Bronchial epithelial cell (primary cell): ENCODE results near the gene ADAMTSL5. TPM values are rescaled to one million over a fixed set of nuclear protein-coding genes. Genes with fewer than 3 reads are reported as not detected.

Experiments used
- DNase-seq: peaks from one replicate; pipeline ENCODE4 v3.0.0-alpha.2; 2010; ENCODE audit warnings: low read depth
- FAIRE-seq: peaks from 2 replicates; lab custom pipeline; 2011; peaks lifted over from hg19 to GRCh38; lab: Jason Lieb, UNC
- H3K27me3 ChIP-seq: 2 replicates; pipeline ENCODE4 v1.5.1; 2011; ENCODE audit warnings: low read length; ENCODE audit not compliant: control insufficient read depth, insufficient read depth
- H3K36me3 ChIP-seq: 2 replicates; pipeline ENCODE4 v1.5.1; 2011; ENCODE audit warnings: low read length; ENCODE audit not compliant: control insufficient read depth, insufficient read depth
- H3K4me3 ChIP-seq: 2 replicates; pipeline ENCODE4 v1.5.1; 2011; ENCODE audit warnings: mild to moderate bottlenecking, low read depth, low read length, control low read depth
- CTCF ChIP-seq: IDR thresholded peaks from 2 replicates; pipeline ENCODE4 v1.5.1; 2011; ENCODE audit warnings: mild to moderate bottlenecking, moderate library complexity, low read length, control low read depth, inconsistent platforms; ENCODE audit not compliant: insufficient read depth, severe bottlenecking
- total RNA-seq: library from RNA; depleted of rRNA; stranded (reverse); fragments of >200 nt; gene quantifications from 2 replicates; pipeline ENCODE4 v1.2.1, GENCODE V29; 2014

ADAMTSL5 gene
- total RNA-seq, 1 donor from 2014 or later: 1.8 TPM

GRCh38 chr19:1526066-1526778 is 13.4 kb upstream of the ADAMTSL5 start:
- DNase-seq: no peak
- H3K4me3 ChIP-seq: no peak overlapping the region
- H3K36me3 ChIP-seq: no peaks in the 10 kb centered on the region
- peaks cover 14% of the 10 kb centered on the region for H3K27me3 ChIP-seq
- no peak for FAIRE-seq
- no peak for TF ChIP-seq CTCF

GRCh38 chr19:1525343-1525742 is 12.5 kb upstream of the ADAMTSL5 start:
- H3K4me3 ChIP-seq: no peak overlapping the region
- DNase-seq (no peak), FAIRE-seq (no peak)
- H3K27me3 ChIP-seq: peaks cover 14% of the 10 kb centered on the region
- no peaks in the 10 kb centered on the region for H3K36me3 ChIP-seq
- no peak for TF ChIP-seq CTCF

- peaks cover 14% of the 10 kb centered on the region for H3K27me3 ChIP-seq
- no peak for TF ChIP-seq CTCF
- peak; percentile 97 for FAIRE-seq
These were observed 12.1 kb upstream of the ADAMTSL5 start for GRCh38 chr19:1524972-1525325.

GRCh38 chr19:1524287-1524971 is 11.6 kb upstream of the ADAMTSL5 start:
- no peaks in the 10 kb centered on the region for H3K36me3 ChIP-seq
- TF ChIP-seq CTCF: no peak
- no peak for DNase-seq
- peaks cover 14% of the 10 kb centered on the region for H3K27me3 ChIP-seq
- FAIRE-seq: no peak
- H3K4me3 ChIP-seq: no peak overlapping the region

More at GRCh38 chr19:1524972-1525325, 12.1 kb upstream of the ADAMTSL5 start:
- no peak for DNase-seq
- no peaks in the 10 kb centered on the region for H3K36me3 ChIP-seq
- no peak overlapping the region for H3K4me3 ChIP-seq

DNA sequence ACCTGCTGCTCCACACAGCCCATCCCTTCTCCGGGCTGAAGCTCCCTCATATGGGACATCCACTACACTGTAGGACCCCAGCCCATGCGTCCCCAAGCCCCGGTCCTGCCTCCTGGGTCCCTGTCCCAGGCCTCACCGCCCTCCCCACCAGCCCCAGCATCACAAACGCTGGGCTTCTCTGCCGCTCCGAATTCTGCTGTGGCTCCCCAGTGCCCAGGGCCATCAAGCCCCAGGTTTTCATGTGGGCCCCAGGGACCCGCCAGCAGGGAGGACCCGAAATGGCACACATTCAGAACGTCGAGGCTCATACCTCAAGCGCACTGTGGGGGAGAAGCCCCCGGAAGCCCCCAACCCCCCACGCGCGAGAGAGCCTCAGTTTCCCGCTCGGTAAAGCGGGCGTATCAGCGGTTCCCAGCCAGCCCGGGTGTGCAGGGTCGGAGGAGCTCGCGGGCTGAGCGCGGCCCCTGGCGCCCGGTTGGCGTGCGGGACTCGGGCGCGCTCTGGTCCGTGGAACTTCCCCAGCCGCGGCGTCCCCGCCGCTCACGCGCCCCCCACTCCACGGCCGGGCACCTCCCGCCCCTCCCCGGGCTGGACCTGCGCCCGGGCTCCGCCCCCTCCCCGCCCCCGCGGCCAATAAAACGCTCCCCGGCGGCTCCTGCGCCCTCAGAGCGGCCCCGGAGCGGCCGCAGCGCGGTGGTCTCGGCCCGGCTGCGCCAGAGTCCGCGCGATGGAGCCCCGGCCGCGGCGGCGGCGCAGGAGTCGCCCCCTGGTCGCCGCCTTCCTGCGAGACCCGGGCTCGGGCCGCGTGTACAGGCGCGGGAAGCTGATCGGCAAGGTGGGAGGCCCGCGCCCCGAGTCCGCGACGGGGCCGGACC is 10.8 kb upstream of the ADAMTSL5 start, which contains the start of gene PLK5:
Gene PLK5, plus strand, starts transcription at position 666 of the 875 bp plus-strand sequence. CDS start 2,920 bp downstream, outside the sequence.
- H3K27me3 ChIP-seq: peaks cover 14% of the 10 kb centered on the region
- FAIRE-seq (no peak), DNase-seq (no peak)
- no peak within 1 kb of the TSS for H3K4me3 ChIP-seq
- no peak for TF ChIP-seq CTCF
- H3K36me3 ChIP-seq: no peaks in the 10 kb centered on the region
